Activated naive CD4-positive, alpha-beta T cell treated with anti-CD3 and anti-CD28 coated beads, Interleukin-2, amount 10 ng/mL, durations not matched to agents 7 days and 5 days (primary cell): ENCODE data around the gene TULP3.

Source experiments
- CTCF ChIA-PET: fragments of 350-600 bp; sonication (Branson Sonifier 250); formaldehyde crosslinking; loops from one replicate; lab custom pipeline; 2021; ENCODE audit warnings: antibody characterized with exemption; lab: Charles Lee
- DNase-seq: peaks from one replicate; pipeline ENCODE4 v3.0.0-alpha.2; 2020
- H3K27ac Mint-ChIP-seq: one replicate; pipeline ENCODE4 v1.8.0; 2021; ENCODE audit warnings: mild to moderate bottlenecking, moderate library complexity, mixed read lengths
- H3K27me3 Mint-ChIP-seq: one replicate; pipeline ENCODE4 v1.8.0; 2021; ENCODE audit warnings: mild to moderate bottlenecking, mixed read lengths
- H3K36me3 Mint-ChIP-seq: one replicate; pipeline ENCODE4 v1.8.0; 2021; ENCODE audit warnings: mixed read lengths
- H3K4me1 Mint-ChIP-seq: one replicate; pipeline ENCODE4 v1.8.0; 2021; ENCODE audit warnings: mixed read lengths
- H3K4me3 Mint-ChIP-seq: one replicate; pipeline ENCODE4 v1.8.0; 2021; ENCODE audit warnings: mild to moderate bottlenecking, moderate library complexity, mixed read lengths
- H3K9me3 Mint-ChIP-seq: one replicate; pipeline ENCODE4 v1.8.0; 2021; ENCODE audit warnings: mixed read lengths

Gene TULP3

DNA sequence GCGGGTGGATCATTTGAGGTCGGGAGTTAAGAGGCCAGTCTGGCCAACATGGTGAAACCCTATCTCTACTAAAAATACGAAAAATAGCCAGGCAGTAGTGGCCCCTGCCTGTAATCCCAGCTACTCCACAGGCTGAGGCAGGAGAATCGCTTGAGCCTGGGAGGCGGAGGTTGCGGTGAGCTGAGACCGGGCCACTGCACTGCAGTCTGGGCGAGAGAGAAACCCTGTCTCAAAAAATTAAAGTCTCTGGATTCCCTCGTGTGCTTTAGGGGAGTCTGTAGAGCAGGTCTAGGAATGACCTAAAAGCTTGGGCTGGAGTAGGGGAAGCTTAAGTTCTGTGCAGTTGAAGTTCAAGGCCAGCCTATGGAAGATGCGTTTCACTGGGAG, 697 bp upstream of the TULP3 start:
- CTCF ChIA-PET, result no interaction called here
- H3K27me3 Mint-ChIP-seq, result peaks cover 4% of the 10 kb centered on the region
- H3K9me3 Mint-ChIP-seq, result no peaks in the 10 kb centered on the region

DNA sequence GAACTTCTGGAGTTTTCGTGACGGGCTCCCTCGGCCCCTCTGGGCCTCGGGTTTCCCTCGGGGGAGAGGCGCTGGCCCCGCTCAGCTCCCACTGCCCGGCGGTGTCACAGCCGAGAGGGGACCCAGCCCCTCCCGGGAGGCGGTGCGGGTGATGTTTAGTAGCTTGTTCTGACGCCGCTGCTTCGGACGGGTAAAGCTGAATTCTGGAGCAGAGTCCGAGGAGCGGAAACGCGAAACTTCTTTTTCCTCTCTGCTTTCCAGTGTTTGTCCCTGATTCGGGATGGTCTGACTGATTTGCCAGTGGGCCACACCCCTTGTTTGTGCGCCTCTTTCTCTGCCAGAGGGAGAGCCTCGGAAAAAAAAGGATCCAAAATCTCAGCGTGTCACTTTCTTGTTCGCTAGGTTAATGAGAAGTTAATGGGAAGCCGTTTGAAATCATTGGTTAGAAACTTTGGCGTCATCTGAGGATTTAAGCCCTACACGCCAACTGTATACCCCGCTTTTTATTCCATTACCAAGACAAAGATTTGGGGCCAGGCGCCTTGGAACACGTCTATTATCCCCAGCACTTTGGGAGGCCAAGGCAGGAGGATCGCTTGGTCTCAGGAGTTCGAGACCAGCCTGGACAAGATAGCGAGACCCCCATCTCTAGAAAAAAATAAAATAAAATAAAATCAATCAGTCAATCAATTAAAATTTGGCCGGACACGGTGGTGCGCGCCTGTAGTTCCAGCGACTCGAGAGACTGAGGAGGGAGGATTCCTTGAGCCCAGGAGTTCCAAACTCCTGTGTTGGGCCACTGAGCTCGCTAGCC, 756 bp downstream of the TULP3 start:
- H3K4me1 Mint-ChIP-seq, result peaks cover 35% of the 10 kb centered on the region
- peaks cover 4% of the 10 kb centered on the region for H3K27me3 Mint-ChIP-seq
- no peak for DNase-seq
- no peaks in the 10 kb centered on the region for H3K9me3 Mint-ChIP-seq
- H3K27ac Mint-ChIP-seq, result peak overlapping the region; percentile 59
- peak overlapping the region; percentile 86 for H3K4me3 Mint-ChIP-seq
- H3K36me3 Mint-ChIP-seq, result peaks cover 19% of the 10 kb centered on the region
- CTCF ChIA-PET, result interaction anchor here (1.4 kb wide), 1 partner anchor 11 kb away, joined by 8 read pairs; no protein-coding TSS in a partner anchor

More for the DNA sequence above, 697 bp upstream of the TULP3 start:
- Mint-ChIP-seq H3K36me3 (peaks cover 29% of the 10 kb centered on the region), H3K27ac (peak overlapping the region; percentile 81), H3K4me1 (peaks cover 42% of the 10 kb centered on the region), H3K4me3 (peak overlapping the region; percentile 86)
- DNase-seq, result no peak

- Mint-ChIP-seq H3K27ac (no peak overlapping the region), H3K27me3 (peaks cover 4% of the 10 kb centered on the region), H3K4me3 (peak overlapping the region; percentile 86), H3K36me3 (peaks cover 17% of the 10 kb centered on the region), H3K4me1 (peaks cover 35% of the 10 kb centered on the region), H3K9me3 (no peaks in the 10 kb centered on the region)
- no peak for DNase-seq
- CTCF ChIA-PET, result no interaction called here
These were observed 1.6 kb downstream of the TULP3 start for GRCh38 chr12:2892246-2892645.

GRCh38 chr12:2893007-2893406, 2.3 kb downstream of the TULP3 start:
- no peaks in the 10 kb centered on the region for H3K9me3 Mint-ChIP-seq
- H3K36me3 Mint-ChIP-seq, result peaks cover 11% of the 10 kb centered on the region
- CTCF ChIA-PET, result no interaction called here
- peaks cover 34% of the 10 kb centered on the region for H3K4me1 Mint-ChIP-seq
- DNase-seq, result no peak
- H3K27ac Mint-ChIP-seq, result no peak overlapping the region
- peaks cover 4% of the 10 kb centered on the region for H3K27me3 Mint-ChIP-seq
- peak overlapping the region; percentile 50 for H3K4me3 Mint-ChIP-seq

GRCh38 chr12:2895051-2895451, 4.4 kb downstream of the TULP3 start:
- Mint-ChIP-seq H3K9me3 (no peaks in the 10 kb centered on the region), H3K4me3 (no peak overlapping the region), H3K27me3 (peaks cover 4% of the 10 kb centered on the region), H3K27ac (no peak overlapping the region), H3K4me1 (peaks cover 21% of the 10 kb centered on the region), H3K36me3 (no peaks in the 10 kb centered on the region)
- CTCF ChIA-PET, result interaction anchor here (0.6 kb wide), 1 partner anchor 1319 kb away, joined by 3 read pairs; no protein-coding TSS in a partner anchor
- no peak for DNase-seq

GRCh38 chr12:2895511-2895910, 4.8 kb downstream of the TULP3 start:
- CTCF ChIA-PET, result interaction anchor here (0.6 kb wide), 1 partner anchor 1318 kb away, joined by 3 read pairs; no protein-coding TSS in a partner anchor
- no peak overlapping the region for H3K4me3 Mint-ChIP-seq

GRCh38 chr12:2897418-2897817, 6.7 kb downstream of the TULP3 start:
- no peaks in the 10 kb centered on the region for H3K9me3 Mint-ChIP-seq

More at GRCh38 chr12:2895511-2895910, 4.8 kb downstream of the TULP3 start:
- Mint-ChIP-seq H3K9me3 (no peaks in the 10 kb centered on the region), H3K27ac (no peak overlapping the region), H3K36me3 (no peaks in the 10 kb centered on the region), H3K4me1 (peaks cover 16% of the 10 kb centered on the region), H3K27me3 (peaks cover 4% of the 10 kb centered on the region)
- DNase-seq, result no peak

DNA sequence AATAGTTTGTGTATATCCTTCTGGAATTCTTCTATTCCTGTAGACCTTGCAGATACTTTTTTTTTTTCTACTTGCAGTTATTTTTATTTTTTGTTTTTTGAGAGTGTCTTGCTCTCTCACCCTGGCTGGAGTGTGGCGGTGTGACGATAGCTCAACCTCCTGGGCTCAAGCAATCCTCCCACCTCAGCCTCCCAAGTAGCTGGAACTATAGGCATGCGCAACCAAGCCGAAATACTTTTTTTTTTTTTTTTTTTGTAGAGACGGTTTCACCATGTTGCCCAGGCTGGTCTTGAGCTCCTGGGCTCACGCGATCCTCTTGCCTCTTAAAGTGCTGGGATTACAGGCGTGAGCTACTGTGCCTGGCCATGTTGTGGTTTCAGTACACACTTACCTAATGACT, 10.0 kb downstream of the TULP3 start:
- Mint-ChIP-seq H3K9me3 (no peaks in the 10 kb centered on the region), H3K36me3 (no peaks in the 10 kb centered on the region), H3K4me3 (no peak overlapping the region), H3K27ac (no peak overlapping the region), H3K4me1 (no peaks in the 10 kb centered on the region), H3K27me3 (no peaks in the 10 kb centered on the region)
- no peak for DNase-seq
- CTCF ChIA-PET, result interaction anchor here (0.6 kb wide), 1 partner anchor 106 kb away, joined by 4 read pairs; no protein-coding TSS in a partner anchor

More at GRCh38 chr12:2897418-2897817, 6.7 kb downstream of the TULP3 start:
- no peak overlapping the region for H3K4me3 Mint-ChIP-seq
- peaks cover 4% of the 10 kb centered on the region for H3K4me1 Mint-ChIP-seq
- no peak for DNase-seq
- CTCF ChIA-PET, result no interaction called here
- H3K27me3 Mint-ChIP-seq, result no peaks in the 10 kb centered on the region
- no peak overlapping the region for H3K27ac Mint-ChIP-seq
- H3K36me3 Mint-ChIP-seq, result no peaks in the 10 kb centered on the region

DNA sequence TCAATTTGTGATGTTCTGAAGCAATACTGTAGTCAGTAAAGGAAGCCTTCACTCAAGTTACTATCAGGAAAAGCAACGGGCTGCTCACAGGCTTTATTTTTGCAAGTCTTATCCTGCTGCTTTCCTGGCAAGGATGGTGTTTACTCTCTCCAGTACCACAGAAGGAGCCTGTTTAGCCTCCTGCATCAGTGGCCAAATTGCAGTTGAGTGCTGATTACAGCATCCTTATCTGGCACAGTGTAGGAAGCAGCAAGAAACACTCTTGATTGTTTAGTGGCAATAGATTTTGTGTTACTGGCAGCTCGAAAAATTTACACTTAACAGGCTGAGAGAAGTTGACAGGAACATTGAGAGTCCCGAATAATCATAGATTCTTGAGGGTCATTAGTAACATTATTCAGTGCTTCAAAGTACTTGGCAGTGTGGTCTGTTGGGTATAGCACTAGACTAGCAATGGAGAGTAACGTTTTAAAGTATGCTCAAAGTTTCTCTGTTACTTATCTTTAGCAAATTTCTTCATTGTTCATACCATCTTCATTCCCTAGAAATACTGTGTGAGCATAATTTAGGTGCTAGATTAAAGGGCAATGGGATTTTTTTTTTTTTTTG, 11.7 kb downstream of the TULP3 start:
- CTCF ChIA-PET, result no interaction called here
- no peaks in the 10 kb centered on the region for H3K27me3 Mint-ChIP-seq
- H3K4me1 Mint-ChIP-seq, result no peaks in the 10 kb centered on the region
- H3K4me3 Mint-ChIP-seq, result no peak overlapping the region
- H3K27ac Mint-ChIP-seq, result no peak overlapping the region
- H3K36me3 Mint-ChIP-seq, result no peaks in the 10 kb centered on the region
- no peak for DNase-seq
- H3K9me3 Mint-ChIP-seq, result no peaks in the 10 kb centered on the region

- no peaks in the 10 kb centered on the region for H3K36me3 Mint-ChIP-seq
- no peaks in the 10 kb centered on the region for H3K9me3 Mint-ChIP-seq
- no peaks in the 10 kb centered on the region for H3K4me1 Mint-ChIP-seq
- no peak overlapping the region for H3K27ac Mint-ChIP-seq
- no peaks in the 10 kb centered on the region for H3K27me3 Mint-ChIP-seq
- DNase-seq, result no peak
- CTCF ChIA-PET, result no interaction called here
- H3K4me3 Mint-ChIP-seq, result no peak overlapping the region
These were observed 13.6 kb downstream of the TULP3 start for GRCh38 chr12:2904260-2904659.

DNA sequence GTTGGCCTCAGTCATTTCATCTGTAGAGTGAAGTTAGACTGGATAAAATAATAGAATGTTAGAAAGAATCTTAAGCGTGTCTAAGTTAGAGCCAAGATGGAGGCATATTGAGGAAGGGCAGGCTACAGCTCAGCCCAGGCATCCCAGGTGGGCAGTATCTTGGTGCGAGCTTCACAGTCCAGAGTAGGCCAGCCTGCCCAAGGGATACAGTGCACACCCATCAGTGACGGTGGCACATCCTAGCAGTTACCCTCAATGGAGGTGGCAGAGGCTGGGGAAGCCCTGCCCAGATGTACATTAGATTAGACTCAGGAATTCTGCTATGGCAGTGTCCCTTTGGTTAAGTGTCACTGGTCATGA, 21.5 kb downstream of the TULP3 start:
- Mint-ChIP-seq H3K27me3 (no peaks in the 10 kb centered on the region), H3K4me1 (no peaks in the 10 kb centered on the region), H3K4me3 (no peak overlapping the region), H3K36me3 (no peaks in the 10 kb centered on the region), H3K27ac (no peak overlapping the region), H3K9me3 (no peaks in the 10 kb centered on the region)
- DNase-seq, result no peak
- CTCF ChIA-PET, result no interaction called here

DNA sequence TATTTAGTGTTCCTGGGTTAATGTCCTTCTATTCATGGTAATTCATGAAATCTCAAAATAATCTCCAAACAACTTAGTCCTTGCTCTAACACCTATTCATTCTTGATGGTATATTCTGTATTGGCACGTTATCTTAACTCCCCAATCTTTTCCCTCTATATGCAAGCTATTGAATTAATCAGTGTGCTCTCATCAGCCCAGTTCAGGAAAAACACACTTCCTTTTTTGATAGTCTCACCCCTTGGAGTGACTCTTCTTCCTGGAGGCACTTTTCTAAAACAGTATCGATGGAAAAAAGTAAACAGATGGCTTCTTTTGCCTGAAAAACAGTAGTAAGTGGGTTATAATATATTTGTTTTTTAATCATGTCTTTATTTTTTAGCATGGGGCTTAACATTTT, 28.6 kb downstream of the TULP3 start:
- Mint-ChIP-seq H3K27ac (no peak overlapping the region), H3K4me3 (no peak overlapping the region), H3K9me3 (no peaks in the 10 kb centered on the region), H3K4me1 (no peaks in the 10 kb centered on the region), H3K36me3 (peaks cover 8% of the 10 kb centered on the region), H3K27me3 (no peaks in the 10 kb centered on the region)
- no peak for DNase-seq
- CTCF ChIA-PET, result no interaction called here

GRCh38 chr12:2922329-2922728, 31.6 kb downstream of the TULP3 start:
- CTCF ChIA-PET, result no interaction called here
- peaks cover 10% of the 10 kb centered on the region for H3K36me3 Mint-ChIP-seq
- no peak overlapping the region for H3K4me3 Mint-ChIP-seq
- H3K27ac Mint-ChIP-seq, result no peak overlapping the region
- no peaks in the 10 kb centered on the region for H3K27me3 Mint-ChIP-seq
- DNase-seq, result no peak
- no peaks in the 10 kb centered on the region for H3K9me3 Mint-ChIP-seq
- no peaks in the 10 kb centered on the region for H3K4me1 Mint-ChIP-seq

DNA sequence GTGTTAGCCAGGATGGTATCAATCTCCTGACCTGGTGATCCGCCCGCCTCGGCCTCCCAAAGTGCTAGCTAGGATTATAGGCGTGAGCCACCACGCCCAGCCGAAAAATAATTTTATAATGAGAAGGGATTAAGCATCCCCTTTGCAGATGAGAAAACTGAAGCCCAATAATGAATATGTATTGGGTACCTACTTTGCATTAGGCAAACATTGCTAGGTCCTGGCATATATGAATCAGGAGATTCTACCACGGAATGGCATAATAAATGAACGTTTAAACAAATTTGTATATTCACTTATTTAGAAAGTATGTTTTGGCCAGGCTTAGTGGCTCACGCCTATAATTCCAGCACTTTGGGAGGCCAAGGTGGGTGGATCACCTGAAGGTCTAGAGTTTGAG, 32.4 kb downstream of the TULP3 start:
- CTCF ChIA-PET, result no interaction called here
- H3K36me3 Mint-ChIP-seq, result peaks cover 10% of the 10 kb centered on the region
- H3K27me3 Mint-ChIP-seq, result no peaks in the 10 kb centered on the region
- no peak overlapping the region for H3K4me3 Mint-ChIP-seq
- no peak for DNase-seq
- no peaks in the 10 kb centered on the region for H3K4me1 Mint-ChIP-seq
- no peak overlapping the region for H3K27ac Mint-ChIP-seq
- no peaks in the 10 kb centered on the region for H3K9me3 Mint-ChIP-seq

- DNase-seq, result no peak
- Mint-ChIP-seq H3K27me3 (no peaks in the 10 kb centered on the region), H3K9me3 (no peaks in the 10 kb centered on the region), H3K27ac (no peak overlapping the region), H3K4me1 (no peaks in the 10 kb centered on the region), H3K36me3 (peaks cover 10% of the 10 kb centered on the region), H3K4me3 (no peak overlapping the region)
- CTCF ChIA-PET, result interaction anchor here (0.6 to 0.7 kb wide), 2 partner anchors 20 to 24 kb away, joined by 3 to 4 read pairs; no protein-coding TSS in a partner anchor
These were observed 33.3 kb downstream of the TULP3 start for GRCh38 chr12:2924019-2924418.
